B cell (primary cell): Measurements from ENCODE around the gene EPHA10. TPM values are rescaled to one million over a fixed set of nuclear protein-coding genes. Genes with fewer than 3 reads are reported as not detected.
A peak's percentile ranks its signal among the peaks of the same experiment; 100 is the strongest.

Experiments
- ATAC-seq: fragments of 200-7000 bp; cut with Tn5 transposase; one replicate; pipeline ENCODE4 v1.10.0; 2021; ENCODE audit warnings: low read depth, mild to moderate bottlenecking, moderate number of reproducible peaks, moderate library complexity
- CTCF ChIA-PET: fragments of 350-600 bp; sonication (Branson Sonifier 250); formaldehyde crosslinking; loops from one replicate; lab custom pipeline; 2021; ENCODE audit warnings: antibody characterized with exemption, inconsistent platforms; lab: Charles Lee
- POLR2A ChIA-PET: fragments of 350-600 bp; sonication (Branson Sonifier 250); formaldehyde crosslinking; loops from one replicate; lab custom pipeline; 2021; ENCODE audit warnings: antibody characterized with exemption; lab: Charles Lee
- DNase-seq: peaks from one replicate; pipeline ENCODE4 v3.0.0; 2013
- H2AFZ ChIP-seq: 2 replicates; pipeline ENCODE4 v1.6.1; 2012; ENCODE audit warnings: mild to moderate bottlenecking, low read depth, low read length; ENCODE audit not compliant: insufficient read depth, poor library complexity, severe bottlenecking
- H3K27ac ChIP-seq, 2 donors: 1 replicate in 1 of 2; 2 replicates in 1 of 2; pipeline ENCODE4 v1.5.1; 2012 to 2013; ENCODE audit warnings: low read length in 2 of 2, mild to moderate bottlenecking in 2 of 2, moderate library complexity in 1 of 2
- H3K27me3 ChIP-seq, 4 experiments: fragments of 200-600 bp in 1 of 4; sonication (generic) in 1 of 4; replicated peaks in 1 of 4; 1 replicate in 2 of 4; 2 replicates in 2 of 4; pipeline versions ENCODE4 v1.6.1 to v1.7.0; 2013 to 2016; ENCODE audit warnings: low read length in 3 of 4, mild to moderate bottlenecking in 2 of 4, mixed read lengths in 1 of 4, moderate library complexity in 1 of 4; ENCODE audit not compliant: insufficient read depth in 4 of 4, control insufficient read depth in 3 of 4; ENCODE audit errors: control extremely low read depth in 1 of 4
- H3K36me3 ChIP-seq, 2 experiments: replicated peaks in 1 of 2; 1 replicate in 1 of 2; 2 replicates in 1 of 2; pipeline versions ENCODE4 v1.6.1 to v1.7.1; 2013; ENCODE audit warnings: low read length in 1 of 2; ENCODE audit not compliant: insufficient read depth in 2 of 2, control insufficient read depth in 1 of 2; ENCODE audit errors: control extremely low read depth in 1 of 2, extremely low read depth in 1 of 2
- H3K4me1 ChIP-seq, 2 donors: fragments of 200-600 bp in 1 of 2; sonication (generic) in 1 of 2; 1 replicate in 1 of 2; 2 replicates in 1 of 2; pipeline versions ENCODE4 v1.5.1 to v1.6.1; 2013 to 2017; ENCODE audit warnings: low read length in 2 of 2; ENCODE audit not compliant: control insufficient read depth in 2 of 2, insufficient read depth in 2 of 2
- H3K4me2 ChIP-seq: replicated peaks from 2 replicates; pipeline ENCODE3; 2012; ENCODE audit warnings: mild to moderate bottlenecking, low read depth, low read length; ENCODE audit not compliant: poor library complexity, severe bottlenecking
- H3K4me3 ChIP-seq, 5 experiments: fragments of 200-600 bp in 1 of 5; sonication (generic) in 1 of 5; 1 replicate in 3 of 5; 2 replicates in 2 of 5; pipeline versions ENCODE4 v1.5.1 to v1.7.0; 2011 to 2016; ENCODE audit warnings: low read length in 4 of 5, mild to moderate bottlenecking in 4 of 5, low read depth in 2 of 5, control low read depth in 1 of 5, moderate library complexity in 1 of 5; ENCODE audit not compliant: insufficient read depth in 1 of 5; ENCODE audit errors: control extremely low read depth in 1 of 5, extremely low read depth in 1 of 5
- H3K79me2 ChIP-seq: fragments of 200-600 bp; sonication (generic); one replicate; pipeline ENCODE4 v1.6.0; 2016; ENCODE audit warnings: low read length; ENCODE audit not compliant: control insufficient read depth, insufficient read depth
- H3K9ac ChIP-seq: fragments of 200-600 bp; sonication (generic); 2 replicates; pipeline ENCODE4 v1.6.1; 2017; ENCODE audit warnings: mild to moderate bottlenecking, low read length, moderate library complexity
- H3K9me3 ChIP-seq, 3 donors: one replicate each; pipeline versions ENCODE4 v1.6.1 to v1.7.1; 2013; ENCODE audit warnings: low read length in 2 of 3; ENCODE audit not compliant: control insufficient read depth in 2 of 3, insufficient read depth in 1 of 3; ENCODE audit errors: control extremely low read depth in 1 of 3
- H4K20me1 ChIP-seq: 2 replicates; pipeline ENCODE4 v1.6.0; 2012; ENCODE audit warnings: mild to moderate bottlenecking, low read length; ENCODE audit not compliant: insufficient read depth, control insufficient read depth, poor library complexity, severe bottlenecking
- H3K27ac Mint-ChIP-seq: one replicate; pipeline ENCODE4 v1.8.0; 2021; ENCODE audit warnings: mixed read lengths
- H3K27me3 Mint-ChIP-seq: one replicate; pipeline ENCODE4 v1.8.0; 2021; ENCODE audit warnings: mixed read lengths
- H3K4me1 Mint-ChIP-seq: one replicate; pipeline ENCODE4 v1.8.0; 2021; ENCODE audit warnings: mixed read lengths
- H3K4me3 Mint-ChIP-seq: one replicate; pipeline ENCODE4 v1.8.0; 2021; ENCODE audit warnings: mixed read lengths
- H3K9me3 Mint-ChIP-seq: one replicate; pipeline ENCODE4 v1.8.0; 2022; ENCODE audit warnings: mixed read lengths; ENCODE audit not compliant: insufficient read depth
- CTCF ChIP-seq: fragments of 200-600 bp; IDR thresholded peaks from one replicate; pipeline ENCODE4 v1.8.0; 2022; ENCODE audit warnings: antibody characterized with exemption, mild to moderate bottlenecking
- EZH2 ChIP-seq: IDR thresholded peaks from 2 replicates; pipeline ENCODE4 v1.6.1; 2012; ENCODE audit warnings: borderline replicate concordance, low read depth, mild to moderate bottlenecking, moderate library complexity, low read length; ENCODE audit not compliant: insufficient read depth, poor library complexity, severe bottlenecking
- WGBS: methylation state at CpG from one replicate; pipeline ENCODE4 v1.1.5; 2013; ENCODE audit warnings: missing lambda C conversion rate; ENCODE audit not compliant: insufficient coverage; 5-methylcytosine and 5-hydroxymethylcytosine counted together
- intact Hi-C: fragments of 100-400 bp; cut with micrococcal nuclease; formaldehyde crosslinking; loops from one replicate; pipeline ENCODE4 v1.10.0; 2022
- polyA plus RNA-seq: library from polyadenylated mRNA; depleted of rRNA; stranded (reverse); fragments of >200 nt; gene quantifications from 2 replicates; pipeline ENCODE4 v1.2.3, GENCODE V29; 2012
- total RNA-seq, 2 donors: library from RNA; stranded (reverse); fragments of 120-200 nt in 1 of 2; gene quantifications; 1 replicate in 1 of 2; 2 replicates in 1 of 2; pipeline versions ENCODE4 v1.2.3 to v1.2.4, GENCODE V29; 2013 to 2022

Gene EPHA10
- total and polyA plus RNA-seq, 2 donors (not counting 1 experiment from before 2014, with no cell fraction given), result 0.39 to 0.94 TPM

- peak overlapping the region; percentile 95 for H3K4me2 ChIP-seq
- peak overlapping the region; percentile 28 to 88 (median 83) for H3K4me3 ChIP-seq
- H3K27ac Mint-ChIP-seq, result peak overlapping the region; percentile 98
- peaks cover 14 to 31% of the 10 kb centered on the region in 2 donors for H3K4me1 ChIP-seq
- peak overlapping the region; percentile 96 for H2AFZ ChIP-seq
- peak overlapping the region; percentile 93 for H3K9ac ChIP-seq
- peak overlapping the region; percentile 68 to 94 for H3K27ac ChIP-seq
- ATAC-seq (peak; percentile 47), DNase-seq (peak; percentile 22)
- peaks cover 40% of the 10 kb centered on the region for H3K4me1 Mint-ChIP-seq
- peaks cover 25% of the 10 kb centered on the region for H3K79me2 ChIP-seq
- ChIA-PET POLR2A (interaction anchor here (0.7 to 2.3 kb wide), 7 partner anchors 9 to 119 kb away, joined by 3 to 8 read pairs (median 4); partner anchors contain the start of gene MTF1), CTCF (interaction anchor here (0.6 to 2.5 kb wide), 5 partner anchors 16 to 183 kb away, joined by 3 to 20 read pairs (median 6); partner anchors contain the start of gene MTF1)
- peak overlapping the region; percentile 98 for H3K4me3 Mint-ChIP-seq
- no peak for TF ChIP-seq CTCF
- TF ChIP-seq EZH2, result no peak
- intact Hi-C loops, result loop anchor here (1.0 to 5.0 kb wide), 5 partner anchors 51 to 334 kb away; partner anchors contain the start of genes CDCA8, INPP5B, MTF1 and SF3A3
- H3K9me3 ChIP-seq, result no peaks in the 10 kb centered on the region
- H4K20me1 ChIP-seq, result peaks cover 20% of the 10 kb centered on the region
- no peaks in the 10 kb centered on the region for H3K27me3 ChIP-seq
- peaks cover 0 to 36% of the 10 kb centered on the region in 2 experiments for H3K36me3 ChIP-seq
- H3K27me3 Mint-ChIP-seq, result no peaks in the 10 kb centered on the region
- no peaks in the 10 kb centered on the region for H3K9me3 Mint-ChIP-seq
- WGBS, result 7% methylated on average over 51 of the region's 54 CpGs
Measured at GRCh38 chr1:37808369-37809319, 43.7 kb upstream of the EPHA10 start.
